C4-2B (cell line): ENCODE data around the gene CPT1C.

ENCODE experiments used
- CTCF ChIP-seq: fragments of 450-650 bp; conservative IDR thresholded peaks from 2 replicates; pipeline ENCODE4 v1.5.1; 2017; ENCODE audit warnings: mild to moderate bottlenecking
- ZFX ChIP-seq: fragments of 450-650 bp; IDR thresholded peaks from 2 replicates; pipeline ENCODE4 v1.6.1; 2017

GRCh38 chr19:49665036-49665350 is 25.9 kb upstream of the CPT1C start:
- TF ChIP-seq CTCF = no peak
- TF ChIP-seq ZFX = no peak
